ENCODE measurements around the gene DTD2. TPM values are rescaled to one million over a fixed set of nuclear protein-coding genes. Genes with fewer than 3 reads are reported as not detected.

DTD2 gene
- total and polyA plus RNA-seq, 2 of the 4 experiments (the other 2 are of a cell fraction), result 16.9 to 24.9 TPM

DNA sequence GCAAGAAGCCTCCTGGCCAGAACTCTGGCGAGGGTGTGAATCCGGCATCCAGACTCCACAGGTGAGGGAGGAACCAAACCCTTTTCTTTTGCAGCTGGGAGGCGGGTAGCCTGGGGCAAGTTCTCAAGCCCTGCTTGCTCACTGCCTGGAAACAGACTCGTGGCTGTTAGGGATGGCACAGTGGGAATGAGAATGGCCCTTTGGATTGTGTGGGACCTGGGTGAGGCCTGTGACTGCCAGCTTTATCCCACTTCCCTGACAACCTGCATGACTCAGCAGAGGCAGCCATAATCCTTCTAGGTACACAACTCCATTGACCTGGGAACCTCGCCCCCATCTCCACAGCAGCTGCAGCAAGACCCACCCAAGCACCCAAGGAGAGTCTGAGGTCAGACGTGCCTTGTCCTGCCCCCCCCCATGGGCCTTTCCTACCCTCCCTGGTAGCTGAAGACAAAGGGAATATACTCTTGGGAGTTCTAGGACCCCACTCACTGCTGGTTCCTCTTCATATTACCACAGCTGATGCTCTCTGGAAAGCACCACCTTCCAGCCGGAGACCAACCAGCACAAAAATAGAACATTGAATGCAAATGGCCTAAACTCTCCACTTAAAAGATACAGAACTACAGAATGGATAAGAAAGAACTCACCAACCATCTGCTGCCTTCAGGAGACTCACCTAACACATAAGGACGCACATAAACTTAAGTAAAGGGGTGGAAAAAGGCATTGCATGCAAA lies 35.6 kb upstream of the DTD2 start:
- no CpG with 5 or more reads among the region's 8 CpGs for WGBS, 2 experiments (ENCODE audit: extremely low coverage in 2 of 2, insufficient read length in 1 of 2)
- Histone ChIP-seq H2BK120ac (ENCODE audit: low read depth, low read length) (no peak overlapping the region), H3K9me3 (ENCODE audit: control insufficient read depth, insufficient read depth, low read length) (no peaks in the 10 kb centered on the region), H3K14ac (replicated peaks; ENCODE audit: low read depth, low read length) (no peak overlapping the region), H2BK20ac (ENCODE audit: low read depth, low read length) (no peak overlapping the region), H3K4ac (ENCODE audit: low read depth, low read length) (no peak overlapping the region), H2BK5ac (ENCODE audit: low read depth, low read length, poor library complexity, severe bottlenecking) (no peak overlapping the region), H3K56ac (ENCODE audit: extremely low read depth, insufficient read depth, low read length) (no peak overlapping the region), H3K23ac (ENCODE audit: low read depth, low read length) (no peak overlapping the region), H3K4me2 (ENCODE audit: low read depth, low read length) (no peak overlapping the region), H3K18ac (ENCODE audit: low read depth, low read length) (no peak overlapping the region), H4K20me1 (ENCODE audit: insufficient read depth, low read length) (no peaks in the 10 kb centered on the region), H3K27me3 (ENCODE audit: control insufficient read depth, insufficient read depth, low read length) (peaks cover 2% of the 10 kb centered on the region), H3K79me1 (ENCODE audit: low read depth in 1 of 2, low read length in 2 of 2) (no peaks in the 10 kb centered on the region), H3K36me3 (ENCODE audit: control insufficient read depth, insufficient read depth, low read length) (no peaks in the 10 kb centered on the region), H2AFZ (replicated peaks; ENCODE audit: low read length, poor library complexity) (no peak overlapping the region), H2AK9ac (replicated peaks; ENCODE audit: low read depth, low read length, poor library complexity) (no peak overlapping the region), H3K9me1 (ENCODE audit: insufficient read depth, low read length) (no peaks in the 10 kb centered on the region), H4K91ac (ENCODE audit: insufficient read depth, low read depth, low read length) (no peak overlapping the region), H2AK5ac (ENCODE audit: low read depth, low read length) (no peak overlapping the region), H2BK15ac (ENCODE audit: low read depth, low read length) (no peak overlapping the region), H3K9ac (ENCODE audit: low read depth, low read length) (no peak overlapping the region), H4K8ac (ENCODE audit: low read depth in 2 of 2, low read length in 2 of 2) (no peak overlapping the region), H4K5ac (ENCODE audit: low read depth, low read length) (no peak overlapping the region), H3K4me1 (ENCODE audit: control insufficient read depth, insufficient read depth, low read length) (no peaks in the 10 kb centered on the region), H3K27ac (ENCODE audit: insufficient read depth, low read length) (no peak overlapping the region), H3K4me3 (ENCODE audit: insufficient read depth, low read depth, low read length) (no peak overlapping the region)
- CTCF ChIA-PET, result interaction anchor here (0.5 kb wide), 1 partner anchor 279 kb away, joined by 3 read pairs; no protein-coding TSS in a partner anchor
- ATAC-seq (ENCODE audit: low read depth) (no peak), DNase-seq (no peak)
- POLR2A ChIA-PET (ENCODE audit: unreplicated experiment), result interaction anchor here (0.7 kb wide), 1 partner anchor 24 kb away, joined by 3 read pairs; no protein-coding TSS in a partner anchor
- TF ChIP-seq RAD21 (IDR thresholded peaks at IDR 0.05; ENCODE audit: low read length), result no peak
- no peak for TF ChIP-seq MXI1 (IDR thresholded peaks at IDR 0.05; ENCODE audit: borderline replicate concordance, low read depth, low read length)
- no peak for TF ChIP-seq RFX5 (IDR thresholded peaks at IDR 0.05; ENCODE audit: low read depth, low read length)
- no peak for TF ChIP-seq SMC3 (IDR thresholded peaks at IDR 0.05; ENCODE audit: low read depth, low read length)
- no peak for TF ChIP-seq MAFK (IDR thresholded peaks at IDR 0.05; ENCODE audit: low read depth, low read length)
- no peak for TF ChIP-seq MAZ (IDR thresholded peaks at IDR 0.05; ENCODE audit: borderline replicate concordance, low read depth, low read length)
- TF ChIP-seq, protein P1, sequence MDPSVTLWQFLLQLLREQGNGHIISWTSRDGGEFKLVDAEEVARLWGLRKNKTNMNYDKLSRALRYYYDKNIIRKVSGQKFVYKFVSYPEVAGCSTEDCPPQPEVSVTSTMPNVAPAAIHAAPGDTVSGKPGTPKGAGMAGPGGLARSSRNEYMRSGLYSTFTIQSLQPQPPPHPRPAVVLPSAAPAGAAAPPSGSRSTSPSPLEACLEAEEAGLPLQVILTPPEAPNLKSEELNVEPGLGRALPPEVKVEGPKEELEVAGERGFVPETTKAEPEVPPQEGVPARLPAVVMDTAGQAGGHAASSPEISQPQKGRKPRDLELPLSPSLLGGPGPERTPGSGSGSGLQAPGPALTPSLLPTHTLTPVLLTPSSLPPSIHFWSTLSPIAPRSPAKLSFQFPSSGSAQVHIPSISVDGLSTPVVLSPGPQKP (IDR thresholded peaks at IDR 0.05; ENCODE audit: borderline replicate concordance, low read depth, low read length), result no peak
- no peak for TF ChIP-seq RCOR1 (IDR thresholded peaks at IDR 0.05; ENCODE audit: insufficient replicate concordance, low read length)
- TF ChIP-seq, protein P2, sequence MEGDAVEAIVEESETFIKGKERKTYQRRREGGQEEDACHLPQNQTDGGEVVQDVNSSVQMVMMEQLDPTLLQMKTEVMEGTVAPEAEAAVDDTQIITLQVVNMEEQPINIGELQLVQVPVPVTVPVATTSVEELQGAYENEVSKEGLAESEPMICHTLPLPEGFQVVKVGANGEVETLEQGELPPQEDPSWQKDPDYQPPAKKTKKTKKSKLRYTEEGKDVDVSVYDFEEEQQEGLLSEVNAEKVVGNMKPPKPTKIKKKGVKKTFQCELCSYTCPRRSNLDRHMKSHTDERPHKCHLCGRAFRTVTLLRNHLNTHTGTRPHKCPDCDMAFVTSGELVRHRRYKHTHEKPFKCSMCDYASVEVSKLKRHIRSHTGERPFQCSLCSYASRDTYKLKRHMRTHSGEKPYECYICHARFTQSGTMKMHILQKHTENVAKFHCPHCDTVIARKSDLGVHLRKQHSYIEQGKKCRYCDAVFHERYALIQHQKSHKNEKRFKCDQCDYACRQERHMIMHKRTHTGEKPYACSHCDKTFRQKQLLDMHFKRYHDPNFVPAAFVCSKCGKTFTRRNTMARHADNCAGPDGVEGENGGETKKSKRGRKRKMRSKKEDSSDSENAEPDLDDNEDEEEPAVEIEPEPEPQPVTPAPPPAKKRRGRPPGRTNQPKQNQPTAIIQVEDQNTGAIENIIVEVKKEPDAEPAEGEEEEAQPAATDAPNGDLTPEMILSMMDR (conservative IDR thresholded peaks at IDR 0.05; ENCODE audit: low read depth, low read length), result no peak
- no peak for TF ChIP-seq FOS (IDR thresholded peaks at IDR 0.05; ENCODE audit: low read depth, low read length)
- no peak for TF ChIP-seq BHLHE40 (IDR thresholded peaks at IDR 0.05; ENCODE audit: low read depth, low read length)
- dilution Hi-C loops (cut with HindIII; ENCODE audit: low sequenced_read_pairs, unreplicated experiment) (no loop called here), intact Hi-C loops (cut with micrococcal nuclease) (no loop called here), in situ Hi-C loops (cut with MboI; ENCODE audit: low sequenced_read_pairs) (no loop called here)
- BruUV-seq (replicated peaks), result no TSS peak
